HG03432 (cell line): Measurements from ENCODE around the gene DOHH.
"Not testable (repeated sequence)": the region's sequence is repeated elsewhere in the genome, so short reads cannot be mapped to it uniquely, and the experiment has no call there.

Experiments used
- ATAC-seq: cut with Tn5 transposase; IDR thresholded peaks from one replicate; pipeline ENCODE4 v1.9.1; 2021; ENCODE audit warnings: mild to moderate bottlenecking, moderate library complexity; ENCODE audit not compliant: unreplicated experiment

Gene DOHH

DNA sequence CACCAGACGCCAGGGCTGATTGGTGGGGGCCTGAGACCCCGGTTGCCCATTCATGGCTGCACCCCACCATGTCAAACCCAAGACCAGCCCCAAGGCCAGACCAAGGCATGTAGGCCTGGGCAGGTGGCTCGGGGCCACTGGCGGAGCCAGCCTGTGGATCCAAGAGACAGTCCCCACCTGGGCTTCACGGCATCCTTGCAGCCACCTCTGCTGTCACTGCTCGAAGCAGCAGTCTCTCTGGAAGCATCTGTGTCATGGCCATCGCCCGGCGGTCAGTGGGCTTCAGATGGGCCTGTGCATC is 34.7 kb upstream of the DOHH start:
- ATAC-seq = no peak

DNA sequence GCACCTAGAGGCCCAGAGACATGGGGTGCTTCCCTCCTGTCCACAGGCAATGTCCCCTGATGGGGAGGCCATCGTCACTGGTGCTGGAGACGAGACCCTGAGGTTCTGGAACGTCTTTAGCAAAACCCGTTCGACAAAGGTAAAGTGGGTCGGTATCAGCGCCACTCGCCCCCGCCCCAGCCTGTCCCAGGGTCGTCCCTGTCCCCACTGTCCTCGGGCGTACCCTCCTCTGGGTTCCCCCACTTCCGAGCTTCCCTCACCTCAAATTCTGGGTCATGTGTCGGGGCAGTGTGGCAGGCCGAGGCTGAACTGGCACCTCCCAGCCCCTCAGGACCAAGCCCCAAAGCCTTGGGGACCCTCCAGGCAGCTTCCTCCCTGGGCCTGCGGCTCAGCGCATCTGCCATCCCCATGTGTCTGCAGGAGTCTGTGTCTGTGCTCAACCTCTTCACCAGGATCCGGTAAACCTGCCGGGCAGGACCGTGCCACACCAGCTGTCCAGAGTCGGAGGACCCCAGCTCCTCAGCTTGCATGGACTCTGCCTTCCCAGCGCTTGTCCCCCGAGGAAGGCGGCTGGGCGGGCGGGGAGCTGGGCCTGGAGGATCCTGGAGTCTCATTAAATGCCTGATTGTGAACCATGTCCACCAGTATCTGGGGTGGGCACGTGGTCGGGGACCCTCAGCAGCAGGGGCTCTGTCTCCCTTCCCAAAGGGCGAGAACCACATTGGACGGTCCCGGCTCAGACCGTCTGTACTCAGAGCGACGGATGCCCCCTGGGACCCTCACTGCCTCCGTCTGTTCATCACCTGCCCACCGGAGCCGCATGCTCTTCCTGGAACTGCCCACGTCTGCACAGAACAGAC is 34.1 kb upstream of the DOHH start:
- no peak for ATAC-seq

DNA sequence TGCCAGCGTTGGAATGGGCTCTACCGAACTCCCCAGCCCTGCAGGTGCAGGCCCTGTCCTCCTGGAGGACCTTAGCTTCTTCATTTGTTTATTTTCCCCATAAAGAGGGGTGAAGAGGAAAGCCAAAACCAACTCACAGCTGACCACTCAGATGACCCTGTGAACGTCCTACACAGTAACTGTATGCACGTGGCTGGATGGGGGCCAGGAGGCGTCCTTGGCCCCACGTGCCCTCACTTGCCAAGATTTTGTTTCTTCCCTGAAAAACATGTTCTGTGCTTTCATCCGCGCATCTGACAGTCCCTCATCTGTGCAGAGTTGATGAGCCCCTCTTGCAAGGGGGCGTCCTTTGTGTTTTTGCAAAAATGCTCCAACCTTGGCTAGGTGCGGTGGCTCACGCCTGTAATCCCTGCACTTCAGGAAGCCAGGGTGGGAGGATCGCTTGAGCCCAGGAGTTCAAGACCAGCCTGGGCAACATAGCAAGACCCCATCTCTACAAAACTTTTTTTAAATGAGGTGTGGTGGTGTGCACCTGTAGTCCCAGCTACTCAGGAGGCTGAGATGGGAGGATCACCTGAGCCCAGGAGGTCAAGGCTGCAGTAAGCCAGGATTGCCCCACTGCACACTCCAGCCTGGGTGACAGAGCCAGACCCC is 33.2 kb upstream of the DOHH start:
- ATAC-seq = no peak

DNA sequence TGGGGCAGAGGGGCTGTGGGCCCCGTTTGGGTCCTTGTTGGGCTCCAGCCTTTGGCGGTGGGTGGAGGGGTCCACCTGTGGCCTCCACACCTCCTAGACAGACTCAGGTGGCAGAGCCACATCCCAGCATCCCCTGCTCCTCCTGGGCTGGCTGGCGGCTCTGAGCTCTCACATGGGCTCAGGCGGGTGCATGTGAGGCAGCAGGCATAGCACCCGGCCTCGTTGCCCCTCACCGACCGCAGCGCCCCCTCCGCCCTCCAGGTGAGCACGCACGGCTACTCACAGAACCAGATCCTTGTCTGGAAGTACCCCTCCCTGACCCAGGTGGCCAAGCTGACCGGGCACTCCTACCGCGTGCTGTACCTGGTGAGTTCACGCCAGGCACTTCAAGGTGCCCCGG is 32.6 kb upstream of the DOHH start:
- ATAC-seq = no peak

DNA sequence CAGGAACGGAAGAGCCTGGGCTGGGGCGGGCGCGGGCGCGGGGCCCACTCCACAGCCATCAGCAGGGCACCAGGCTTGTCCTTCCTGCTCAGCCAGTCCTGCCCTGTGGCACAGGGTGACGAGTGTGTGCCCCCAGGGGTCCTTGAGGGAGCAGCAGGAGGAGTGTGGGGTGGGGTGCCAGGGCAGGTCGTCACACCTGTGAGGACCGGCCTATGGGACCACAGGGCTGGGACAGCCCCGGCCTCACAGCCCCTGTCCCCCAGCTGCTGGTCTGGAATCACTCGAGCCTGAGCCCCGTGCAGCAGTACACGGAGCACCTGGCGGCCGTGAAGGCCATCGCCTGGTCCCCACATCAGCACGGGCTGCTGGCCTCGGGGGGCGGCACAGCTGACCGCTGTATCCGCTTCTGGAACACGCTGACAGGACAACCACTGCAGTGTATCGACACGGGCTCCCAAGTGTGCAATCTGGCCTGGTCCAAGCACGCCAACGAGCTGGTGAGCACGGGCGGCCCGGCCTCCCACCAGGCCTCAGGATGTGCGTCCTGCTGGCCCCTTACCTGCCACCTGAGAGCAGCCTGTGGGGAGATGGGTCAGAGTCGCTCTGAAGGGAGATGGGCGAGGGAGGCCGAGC is 31.8 kb upstream of the DOHH start:
- no peak for ATAC-seq

DNA sequence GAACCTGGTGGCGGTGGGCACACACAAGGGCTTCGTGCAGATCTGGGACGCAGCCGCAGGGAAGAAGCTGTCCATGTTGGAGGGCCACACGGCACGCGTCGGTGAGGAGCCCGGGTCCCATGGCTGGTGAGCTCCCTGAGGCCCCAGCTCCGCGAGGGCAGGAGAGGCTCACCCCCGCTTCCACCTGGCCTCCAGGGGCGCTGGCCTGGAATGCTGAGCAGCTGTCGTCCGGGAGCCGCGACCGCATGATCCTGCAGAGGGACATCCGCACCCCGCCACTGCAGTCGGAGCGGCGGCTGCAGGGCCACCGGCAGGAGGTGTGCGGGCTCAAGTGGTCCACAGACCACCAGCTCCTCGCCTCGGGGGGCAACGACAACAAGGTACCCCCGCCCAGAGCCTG is 31.2 kb upstream of the DOHH start:
- ATAC-seq = no peak

DNA sequence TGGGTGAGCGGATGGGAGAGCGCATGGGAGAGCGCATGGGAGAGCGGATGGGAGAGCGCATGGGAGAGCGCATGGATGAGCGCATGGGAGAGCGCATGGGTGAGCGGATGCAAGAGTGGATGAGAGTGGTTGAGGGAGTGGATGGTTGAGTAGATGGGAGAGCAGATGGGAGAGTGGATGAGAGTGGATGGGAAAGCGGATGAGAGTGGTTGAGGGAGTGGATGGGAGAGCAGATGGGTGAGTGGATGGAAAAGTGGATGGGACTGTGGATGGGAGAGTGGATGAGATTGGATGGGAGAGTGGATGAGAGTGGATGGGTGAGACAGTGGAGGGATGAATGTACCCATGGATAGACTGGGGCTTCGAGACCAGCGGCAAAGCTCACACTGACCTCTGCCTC is 29.9 kb upstream of the DOHH start:
- no peak for ATAC-seq

DNA sequence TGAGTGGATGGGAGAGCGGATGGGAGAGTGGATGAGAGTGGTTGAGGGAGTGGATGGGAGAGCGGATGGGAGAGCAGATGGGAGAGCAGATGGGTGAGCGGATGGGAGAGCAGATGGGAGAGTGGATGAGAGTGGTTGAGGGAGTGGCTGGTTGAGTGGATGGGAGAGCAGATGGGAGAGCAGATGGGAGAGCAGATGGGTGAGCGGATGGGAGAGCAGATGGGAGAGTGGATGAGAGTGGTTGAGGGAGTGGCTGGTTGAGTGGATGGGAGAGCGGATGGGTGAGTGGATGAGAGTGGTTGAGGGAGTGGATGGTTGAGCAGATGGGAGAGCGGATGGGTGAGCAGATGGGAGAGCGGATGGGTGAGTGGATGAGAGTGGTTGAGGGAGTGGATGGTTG is 28.8 kb upstream of the DOHH start:
- ATAC-seq = not testable (repeated sequence)

DNA sequence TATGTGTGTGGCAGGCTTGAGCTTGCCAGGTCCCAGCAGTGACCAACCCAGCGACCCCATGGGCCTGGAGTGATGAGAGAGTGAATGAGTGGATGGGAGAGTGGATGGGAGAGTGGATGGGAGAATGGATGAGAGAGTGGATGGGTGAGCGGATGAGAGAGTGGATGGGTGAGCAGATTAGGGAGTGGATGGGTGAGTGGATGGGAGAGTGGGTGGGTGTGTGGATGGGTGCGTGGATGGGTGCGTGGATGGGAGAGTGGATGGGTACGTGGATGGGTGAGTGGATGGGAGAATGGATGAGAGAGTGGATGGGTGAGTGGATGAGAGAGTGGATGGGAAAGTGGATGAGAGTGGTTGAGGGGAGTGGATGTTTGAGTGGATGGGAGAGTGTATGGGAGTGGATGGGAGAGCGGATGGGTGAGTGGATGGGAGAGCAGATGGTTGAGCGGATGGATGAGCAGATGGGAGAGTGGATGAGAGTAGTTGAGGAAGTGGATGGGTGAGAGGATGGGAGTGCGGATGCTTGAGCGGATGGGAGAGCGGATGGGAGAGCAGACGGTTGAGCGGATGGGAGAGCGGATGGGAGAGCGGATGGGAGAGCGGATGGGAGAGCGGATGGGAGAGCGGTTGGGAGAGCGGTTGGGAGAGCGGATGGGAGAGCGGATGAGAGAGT is 28.2 kb upstream of the DOHH start:
- no peak for ATAC-seq

DNA sequence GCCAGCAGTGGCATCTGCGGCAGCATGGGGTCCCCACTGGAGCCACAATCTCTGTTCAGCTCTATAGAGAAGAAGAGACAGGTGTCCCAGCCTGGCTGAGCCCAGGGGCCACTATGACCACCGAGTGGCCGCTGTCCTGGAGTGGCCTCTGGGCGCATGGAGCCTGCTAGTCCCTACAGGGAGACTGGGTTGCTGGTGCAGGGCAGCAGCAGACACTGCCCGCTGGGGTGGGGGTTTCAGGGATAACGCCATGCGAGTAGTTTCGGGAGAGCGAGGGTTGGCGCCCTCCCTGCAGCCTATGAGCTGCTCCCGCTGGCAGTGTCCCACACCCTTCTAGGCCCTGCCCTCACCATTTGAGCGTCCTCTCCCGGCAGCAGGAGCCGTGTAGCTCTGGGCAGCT is 27.6 kb upstream of the DOHH start:
- ATAC-seq = no peak

DNA sequence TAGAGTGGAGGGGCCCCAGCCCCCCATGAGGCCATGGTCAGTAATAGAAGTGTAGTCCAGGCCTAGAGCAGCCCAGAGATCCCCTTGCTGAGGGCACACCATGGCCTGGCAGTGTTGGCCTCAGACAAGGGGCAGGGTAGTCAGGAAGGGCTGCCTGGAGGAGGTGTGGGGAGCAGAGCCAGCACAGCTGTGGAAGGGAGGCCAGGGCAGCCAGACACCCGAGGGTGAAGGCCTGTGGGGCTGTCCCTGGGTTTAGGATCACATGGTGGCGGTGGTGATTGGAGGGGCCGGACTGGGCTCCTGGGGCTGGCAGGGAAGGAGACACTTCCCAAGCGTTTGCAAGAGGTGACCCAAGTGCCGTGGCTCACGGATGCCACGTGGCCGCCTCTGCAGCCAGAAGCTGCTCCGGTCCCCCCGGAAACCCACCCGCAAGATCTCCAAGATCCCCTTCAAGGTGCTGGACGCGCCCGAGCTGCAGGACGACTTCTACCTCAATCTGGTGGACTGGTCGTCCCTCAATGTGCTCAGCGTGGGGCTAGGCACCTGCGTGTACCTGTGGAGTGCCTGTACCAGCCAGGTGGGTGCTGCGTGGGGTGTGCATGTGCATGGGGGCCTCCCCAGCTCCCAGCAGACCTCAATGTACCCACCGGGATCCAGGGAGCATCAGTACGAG is 26.9 kb upstream of the DOHH start:
- ATAC-seq = no peak

DNA sequence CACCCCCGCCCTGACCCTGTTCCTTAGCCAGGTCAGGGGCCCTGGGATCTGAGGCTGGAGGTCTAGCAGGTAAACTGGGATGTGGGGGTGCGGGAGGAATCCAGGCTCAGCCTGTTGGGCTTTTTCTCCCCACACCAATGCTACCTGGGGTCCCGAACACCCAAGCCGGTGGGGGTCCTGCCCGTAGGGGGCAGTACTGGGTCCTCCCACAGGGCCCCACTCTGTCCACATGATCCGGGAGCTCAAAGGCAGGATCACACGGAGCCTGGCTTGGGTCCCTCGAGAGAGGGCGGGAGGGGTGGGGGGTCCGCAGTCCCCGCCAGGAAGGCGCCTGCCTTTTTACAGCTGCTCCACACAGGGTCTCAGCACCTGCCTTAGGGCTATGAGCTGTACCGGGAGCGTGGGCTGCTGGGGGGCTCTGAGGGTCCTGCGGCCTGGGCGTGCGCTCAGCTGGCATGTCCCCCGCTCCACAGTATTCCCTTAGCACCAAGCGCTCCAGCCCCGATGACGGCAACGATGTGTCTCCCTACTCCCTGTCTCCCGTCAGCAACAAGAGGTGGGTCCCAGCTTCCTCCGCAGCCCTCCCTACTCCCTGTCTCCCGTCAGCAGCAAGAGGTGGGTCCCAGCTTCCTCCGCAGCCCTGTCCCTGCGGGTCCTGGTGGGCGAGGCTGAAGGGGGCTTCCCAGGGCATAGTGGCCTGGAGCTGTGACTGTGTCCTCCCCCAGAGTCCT is 26.2 kb upstream of the DOHH start:
- no peak for ATAC-seq

DNA sequence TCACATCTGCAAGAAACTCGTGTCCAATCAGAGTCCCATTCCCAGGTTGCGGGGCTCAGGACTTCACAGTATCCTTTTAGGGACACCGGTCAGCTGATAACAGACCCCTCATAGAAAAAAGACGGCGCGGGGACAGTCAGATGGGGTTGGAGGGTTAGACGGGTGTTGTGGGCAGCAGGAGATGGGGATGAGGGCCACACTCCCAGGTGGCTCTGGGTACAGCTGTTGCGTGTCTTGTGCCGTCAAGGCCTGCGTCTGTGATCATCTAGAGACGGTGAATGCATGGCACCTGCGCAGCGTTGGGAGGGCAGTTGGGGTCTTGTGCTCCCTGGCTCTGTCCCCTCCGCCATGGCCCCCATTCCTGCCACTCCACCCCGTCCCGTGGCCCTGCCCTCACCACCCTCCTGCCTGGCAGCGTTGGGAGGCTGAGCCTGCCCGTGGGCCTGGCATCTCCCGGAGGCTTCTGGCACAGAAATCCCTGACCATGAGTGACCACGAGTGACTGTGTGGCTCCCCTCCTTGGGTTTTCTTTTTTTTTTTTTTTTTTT is 24.5 kb upstream of the DOHH start:
- no peak for ATAC-seq

DNA sequence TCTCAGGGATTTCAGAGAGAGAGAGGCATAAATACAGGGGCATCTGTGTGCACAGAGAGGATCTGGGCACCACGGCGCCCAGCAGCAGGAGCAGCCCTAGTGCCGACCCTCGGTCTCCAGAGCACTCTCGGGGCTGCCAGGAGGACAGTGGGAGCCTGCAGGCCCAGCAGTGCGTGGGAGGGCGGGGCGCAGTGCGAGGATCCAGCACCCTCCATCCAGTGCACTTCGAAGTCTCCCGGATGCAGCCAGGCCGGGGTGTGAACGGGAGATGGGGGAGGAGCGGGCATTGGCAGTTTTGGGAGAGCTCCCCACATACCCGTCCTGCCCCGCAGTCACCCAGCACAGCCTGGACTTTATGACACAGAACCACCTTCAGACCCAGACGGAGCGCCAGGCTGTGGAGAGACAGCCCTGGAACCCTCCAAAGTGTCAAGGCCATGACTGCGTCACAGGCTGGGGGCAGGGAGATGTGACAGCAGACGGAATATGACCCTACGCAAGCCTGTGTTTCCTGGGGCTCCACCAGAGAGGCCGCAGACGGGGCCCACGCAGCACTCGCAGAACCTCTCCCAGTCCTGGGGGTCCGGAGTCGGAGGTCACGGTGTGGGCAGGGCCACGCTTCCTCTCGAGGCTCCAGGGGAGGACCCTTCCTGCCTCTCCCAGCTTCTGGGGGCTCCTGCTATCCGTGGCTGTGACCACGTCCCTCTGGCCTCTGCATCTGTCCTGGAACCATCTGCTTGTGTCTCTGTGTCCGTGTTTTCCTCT is 23.8 kb upstream of the DOHH start:
- ATAC-seq = no peak

DNA sequence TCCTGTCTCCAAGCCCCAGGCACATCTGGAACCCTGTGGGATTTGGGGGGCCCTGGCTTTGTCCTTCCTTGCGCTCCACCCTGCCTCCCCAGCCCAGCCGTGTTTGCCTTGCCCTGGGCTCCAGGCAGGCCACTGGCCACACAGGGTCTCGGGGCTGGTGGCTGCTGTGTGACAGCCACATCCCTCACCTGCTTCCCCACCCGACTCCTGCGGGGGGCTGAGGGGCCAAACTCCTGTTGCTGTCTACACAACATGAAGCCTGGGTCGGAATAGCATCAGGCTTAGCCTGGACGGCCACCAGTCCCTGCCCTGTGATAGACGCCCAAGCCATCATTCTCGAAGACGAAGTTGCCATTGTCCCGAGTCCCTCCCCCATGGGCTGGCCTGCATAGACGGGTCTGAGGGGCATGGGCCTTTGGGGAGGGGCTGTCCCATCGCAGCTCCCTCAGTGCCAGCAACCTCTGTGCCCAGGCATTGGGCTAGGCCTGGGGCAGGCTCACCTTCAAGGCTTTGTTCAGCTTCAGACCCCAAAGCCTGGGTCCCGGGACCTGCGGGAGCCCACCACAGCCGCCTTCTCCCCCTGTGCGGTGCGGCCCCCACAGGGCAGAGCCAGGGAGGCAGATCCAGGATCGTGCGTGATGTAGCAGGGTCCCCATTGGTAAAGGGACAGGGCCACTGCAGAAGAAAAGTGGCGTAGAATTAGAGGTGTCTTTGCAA is 23.0 kb upstream of the DOHH start:
- ATAC-seq = no peak

DNA sequence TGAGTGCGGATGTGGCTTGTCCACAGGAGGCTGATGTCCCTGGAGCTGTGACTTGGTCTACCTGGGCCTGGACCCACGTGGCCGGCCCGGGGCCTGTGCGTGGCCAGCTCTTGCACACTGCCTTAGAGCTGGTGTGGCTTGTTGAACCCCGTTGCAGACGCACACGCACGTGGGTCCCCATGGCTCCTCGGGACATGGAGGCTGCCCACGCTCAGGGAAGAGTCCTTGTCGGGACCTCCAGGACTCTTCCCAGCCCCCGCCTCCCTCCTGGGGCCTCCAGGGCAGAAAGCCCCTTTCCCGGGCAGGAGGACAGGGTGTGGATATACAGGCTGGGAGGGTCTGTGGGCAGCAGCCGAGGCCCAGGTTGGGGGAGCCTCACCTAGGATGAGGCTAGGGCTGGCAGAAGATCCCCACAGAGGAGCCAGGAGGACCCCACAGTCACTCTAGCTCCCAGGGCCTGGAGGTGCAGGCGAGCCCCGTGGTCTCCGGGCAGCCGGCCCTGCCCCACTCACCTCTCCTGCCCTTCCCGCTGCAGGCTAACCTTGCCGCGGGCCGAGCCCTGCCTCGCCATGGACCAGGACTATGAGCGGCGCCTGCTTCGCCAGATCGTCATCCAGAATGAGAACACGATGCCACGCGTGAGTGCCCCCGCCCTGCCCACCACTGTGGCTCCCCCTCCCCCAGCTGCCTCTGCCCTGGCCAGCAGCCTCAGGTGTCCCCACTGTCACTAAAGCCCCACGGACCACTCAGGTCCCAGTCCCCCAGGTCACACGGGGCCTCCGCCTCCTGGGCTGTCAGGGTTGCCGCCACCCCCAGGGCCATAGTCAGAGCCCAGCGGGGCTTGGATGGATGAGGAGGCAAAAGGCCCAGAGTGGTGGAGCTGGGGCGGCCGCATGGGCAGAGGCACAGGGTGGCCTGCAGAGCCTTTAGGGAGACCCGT is 22.2 kb upstream of the DOHH start:
- no peak for ATAC-seq

DNA sequence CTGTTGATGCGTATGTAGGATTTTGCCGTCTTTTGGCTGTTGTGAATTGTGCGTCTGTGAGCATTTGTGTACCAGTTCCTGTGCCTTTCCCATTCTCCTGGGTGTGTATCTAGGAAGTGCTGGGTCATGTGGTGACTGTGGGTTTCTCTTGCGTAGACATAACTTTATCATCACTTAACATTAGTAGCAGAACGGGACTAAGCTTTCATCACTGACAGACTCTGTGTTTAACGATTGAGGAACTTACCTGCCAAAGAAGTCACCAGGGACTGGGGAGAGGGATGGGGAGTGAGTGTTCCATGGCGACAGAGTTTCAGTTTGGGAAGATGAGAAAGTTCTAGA is 20.6 kb upstream of the DOHH start:
- ATAC-seq = no peak
